Gastroesophageal sphincter (tissue), 4 donors: ENCODE data around the gene RBP5. TPM values are rescaled to one million over a fixed set of nuclear protein-coding genes. Genes with fewer than 3 reads are reported as not detected.

ENCODE experiments used
- ATAC-seq: fragments of 150-250 bp; one replicate; pipeline ENCODE4 v1.9.1; 2016; ENCODE audit warnings: mild to moderate bottlenecking, moderate library complexity
- H3K27ac ChIP-seq, 4 donors: fragments of 200-600 bp; sonication (generic) in 3 of 4; 1 replicate in 3 of 4; 2 replicates in 1 of 4; pipeline ENCODE4 v1.5.1; 2016 to 2019
- H3K27me3 ChIP-seq: fragments of 200-600 bp; sonication (generic); one replicate; pipeline ENCODE4 v1.5.1; 2019
- H3K36me3 ChIP-seq, 2 donors: fragments of 200-600 bp; sonication (generic); one replicate each; pipeline ENCODE4 v1.5.1; 2019; ENCODE audit warnings: control low read depth in 1 of 2
- H3K4me1 ChIP-seq, 3 donors: fragments of 200-600 bp; sonication (generic); 1 replicate in 2 of 3; 2 replicates in 1 of 3; pipeline ENCODE4 v1.5.1; 2016 to 2019; ENCODE audit warnings: control low read depth in 2 of 3
- H3K4me3 ChIP-seq, 2 donors: fragments of 200-600 bp; sonication (generic); one replicate each; pipeline ENCODE4 v1.5.1; 2019; ENCODE audit warnings: mild to moderate bottlenecking in 1 of 2, moderate library complexity in 1 of 2
- H3K9me3 ChIP-seq, 3 donors: fragments of 200-600 bp; sonication (generic); one replicate each; pipeline ENCODE4 v1.5.1; 2017 to 2019; ENCODE audit warnings: control low read depth in 2 of 3
- CTCF ChIP-seq, 4 experiments: fragments of 200-600 bp in 2 of 4; fragments of 450-650 bp in 2 of 4; sonication (generic) in 1 of 4; IDR thresholded peaks; one replicate each; pipeline ENCODE4 v1.5.1; 2017 to 2019; ENCODE audit warnings: antibody characterized with exemption in 4 of 4, mild to moderate bottlenecking in 2 of 4, moderate library complexity in 2 of 4
- EP300 ChIP-seq: sonication (generic); formaldehyde crosslinking; IDR thresholded peaks from one replicate; pipeline ENCODE4 v1.6.1; 2017; ENCODE audit warnings: antibody characterized with exemption, mild to moderate bottlenecking
- POLR2A ChIP-seq, 2 donors: fragments of 450-650 bp; IDR thresholded peaks; one replicate each; pipeline ENCODE4 v1.6.1; 2017; ENCODE audit warnings: antibody characterized with exemption in 2 of 2, mild to moderate bottlenecking in 2 of 2, moderate library complexity in 1 of 2
- POLR2AphosphoS5 ChIP-seq: sonication (generic); formaldehyde crosslinking; IDR thresholded peaks from one replicate; pipeline ENCODE4 v1.6.1; 2017; ENCODE audit warnings: antibody characterized with exemption
- WGBS, 2 donors: methylation state at CpG; one replicate each; pipeline ENCODE4 v1.1.5; 2018; ENCODE audit warnings: low coverage in 1 of 2; 5-methylcytosine and 5-hydroxymethylcytosine counted together
- total RNA-seq, 4 donors: library from RNA; depleted of rRNA; stranded (reverse); fragments of >200 nt; gene quantifications; one replicate each; pipeline ENCODE4 v1.1.0, GENCODE V29; 2016

RBP5 gene
- total RNA-seq, 4 donors from 2014 or later = 0.58 to 1.1 TPM; not detected in 2

GRCh38 chr12:7114008-7114407 lies 14.7 kb downstream of the RBP5 start:
- H3K27ac ChIP-seq = no peak overlapping the region
- no peaks in the 10 kb centered on the region for H3K9me3 ChIP-seq
- H3K36me3 ChIP-seq = peaks cover 0 to 39% of the 10 kb centered on the region in 2 donors
- H3K27me3 ChIP-seq = no peaks in the 10 kb centered on the region
- TF ChIP-seq POLR2AphosphoS5 (no peak), EP300 (no peak), CTCF (IDR thresholded peaks at IDR 0.05) (no peak), POLR2A (IDR thresholded peaks at IDR 0.05) (no peak)
- H3K4me3 ChIP-seq = no peak overlapping the region
- ATAC-seq = no peak
- 80 to 93% methylated on average over 5 to 6 of the region's 11 CpGs for WGBS, 2 donors
- peaks cover 0 to 36% (median 12%) of the 10 kb centered on the region in 3 donors for H3K4me1 ChIP-seq

- ATAC-seq = no peak
- TF ChIP-seq POLR2AphosphoS5 = no peak
- TF ChIP-seq EP300 = no peak
- TF ChIP-seq POLR2A (IDR thresholded peaks at IDR 0.05) = no peak
- TF ChIP-seq CTCF (IDR thresholded peaks at IDR 0.05) = peak in 3 of 4 experiments; percentile 82 to 94 (median 83)
- WGBS, 2 donors = 0 to 22% methylated on average over 1 to 3 of the region's 5 CpGs
- Histone ChIP-seq H3K4me3 (no peak overlapping the region), H3K27me3 (no peaks in the 10 kb centered on the region), H3K9me3 (no peaks in the 10 kb centered on the region), H3K4me1 (peaks cover 0 to 36% (median 12%) of the 10 kb centered on the region in 3 donors), H3K36me3 (peaks cover 0 to 39% of the 10 kb centered on the region in 2 donors), H3K27ac (peak overlapping the region in 1 of 4 donors; percentile 3)
Observed at GRCh38 chr12:7113389-7113871, 15.3 kb downstream of the RBP5 start.

GRCh38 chr12:7112041-7112440 lies 16.6 kb downstream of the RBP5 start:
- H3K27me3 ChIP-seq = no peaks in the 10 kb centered on the region

GRCh38 chr12:7110661-7111060 lies 18.0 kb downstream of the RBP5 start:
- H3K4me3 ChIP-seq = no peak overlapping the region
- H3K4me1 ChIP-seq = peaks cover 0 to 56% (median 12%) of the 10 kb centered on the region in 3 donors
- ATAC-seq = no peak
- TF ChIP-seq POLR2A (IDR thresholded peaks at IDR 0.05) = no peak
- no peak for TF ChIP-seq CTCF (IDR thresholded peaks at IDR 0.05)
- no peak for TF ChIP-seq POLR2AphosphoS5
- no peak for TF ChIP-seq EP300
- 80 to 81% methylated on average over 2 to 4 of the region's 5 CpGs for WGBS, 2 donors
- peaks cover 0 to 12% of the 10 kb centered on the region in 2 donors for H3K36me3 ChIP-seq
- H3K27me3 ChIP-seq = no peaks in the 10 kb centered on the region
- H3K27ac ChIP-seq = no peak overlapping the region
- no peaks in the 10 kb centered on the region for H3K9me3 ChIP-seq

More at GRCh38 chr12:7112041-7112440, 16.6 kb downstream of the RBP5 start:
- Histone ChIP-seq H3K4me3 (no peak overlapping the region), H3K9me3 (no peaks in the 10 kb centered on the region), H3K36me3 (peaks cover 0 to 25% of the 10 kb centered on the region in 2 donors), H3K4me1 (peaks cover 0 to 46% (median 12%) of the 10 kb centered on the region in 3 donors), H3K27ac (peak overlapping the region in 2 of 4 donors; percentile 3 to 28)
- ATAC-seq = no peak
- 69 to 72% methylated on average over 4 of the region's 4 CpGs for WGBS, 2 donors
- no peak for TF ChIP-seq POLR2A (IDR thresholded peaks at IDR 0.05)
- TF ChIP-seq EP300 = no peak
- no peak for TF ChIP-seq POLR2AphosphoS5
- TF ChIP-seq CTCF (IDR thresholded peaks at IDR 0.05) = no peak

GRCh38 chr12:7109572-7109920 lies 19.1 kb downstream of the RBP5 start:
- TF ChIP-seq POLR2AphosphoS5 = no peak
- TF ChIP-seq CTCF (IDR thresholded peaks at IDR 0.05) = no peak
- TF ChIP-seq EP300 = no peak
- no peak for TF ChIP-seq POLR2A (IDR thresholded peaks at IDR 0.05)
- Histone ChIP-seq H3K36me3 (peaks cover 0 to 9% of the 10 kb centered on the region in 2 donors), H3K27ac (peak overlapping the region in 3 of 4 donors; percentile 95 to 97 (median 96)), H3K4me1 (peaks cover 0 to 56% (median 12%) of the 10 kb centered on the region in 3 donors), H3K9me3 (no peaks in the 10 kb centered on the region), H3K27me3 (no peaks in the 10 kb centered on the region), H3K4me3 (peak overlapping the region in 1 of 2 donors; percentile 65)
- WGBS, 2 donors = 20% methylated on average over 1 of the region's 5 CpGs; no CpG with 5 or more reads in 1 of the 2 donors
- no peak for ATAC-seq
